Astrocyte of the spinal cord (primary cell): Measurements from ENCODE around the gene GRIA4.
A peak's percentile ranks its signal among the peaks of the same experiment; 100 is the strongest.

Source experiments
- DNase-seq: peaks from one replicate; pipeline ENCODE4 v3.0.0; 2011; ENCODE audit warnings: low read depth, low spot score
- H3K4me3 ChIP-seq: 2 replicates; pipeline ENCODE4 v1.5.1; 2011; ENCODE audit warnings: low read depth, mild to moderate bottlenecking, low read length, moderate library complexity
- CTCF ChIP-seq: IDR thresholded peaks from 2 replicates; pipeline ENCODE4 v1.5.1; 2012; ENCODE audit warnings: low read depth, mild to moderate bottlenecking, low read length, inconsistent platforms
- in situ Hi-C: cut with HindIII; loops from 2 replicates; pipeline ENCODE4 v1.10.0; 2017; ENCODE audit warnings: low sequenced_read_pairs

The GRIA4 gene

GRCh38 chr11:105699203-105699602, 89.3 kb downstream of the GRIA4 start:
- in situ Hi-C loops = no loop called here
- TF ChIP-seq CTCF = no peak
- no peak for DNase-seq
- H3K4me3 ChIP-seq = no peak overlapping the region

- H3K4me3 ChIP-seq = no peak overlapping the region
- DNase-seq = no peak
- in situ Hi-C loops = no loop called here
- TF ChIP-seq CTCF = no peak
Observed at GRCh38 chr11:105700271-105700670, 90.4 kb downstream of the GRIA4 start.

- no peak for DNase-seq
- H3K4me3 ChIP-seq = no peak overlapping the region
- TF ChIP-seq CTCF = no peak
- in situ Hi-C loops = no loop called here
Observed at GRCh38 chr11:105701098-105701497, 91.2 kb downstream of the GRIA4 start.

- no peak for DNase-seq
- H3K4me3 ChIP-seq = no peak overlapping the region
- in situ Hi-C loops = no loop called here
- no peak for TF ChIP-seq CTCF
Observed at GRCh38 chr11:105705786-105706530, 96.1 kb downstream of the GRIA4 start.

GRCh38 chr11:105713106-105713505, 103.2 kb downstream of the GRIA4 start:
- TF ChIP-seq CTCF = no peak
- H3K4me3 ChIP-seq = no peak overlapping the region
- DNase-seq = no peak
- in situ Hi-C loops = no loop called here

GRCh38 chr11:105713696-105714095, 103.8 kb downstream of the GRIA4 start:
- in situ Hi-C loops = no loop called here
- no peak for DNase-seq
- TF ChIP-seq CTCF = no peak

GRCh38 chr11:105718641-105719040, 108.8 kb downstream of the GRIA4 start:
- no peak overlapping the region for H3K4me3 ChIP-seq
- TF ChIP-seq CTCF = no peak
- peak; percentile 6 for DNase-seq
- in situ Hi-C loops = no loop called here

More at GRCh38 chr11:105713696-105714095, 103.8 kb downstream of the GRIA4 start:
- H3K4me3 ChIP-seq = no peak overlapping the region
